ENCODE results near the gene ETNPPL.
A peak's percentile ranks its signal among the peaks of the same experiment; 100 is the strongest.
"Not testable (repeated sequence)": the region's sequence is repeated elsewhere in the genome, so short reads cannot be mapped to it uniquely, and the experiment has no call there.

Gene ETNPPL

GRCh38 chr4:108751321-108751720 is 11.5 kb downstream of the ETNPPL start:
- no peak for DNase-seq

DNA sequence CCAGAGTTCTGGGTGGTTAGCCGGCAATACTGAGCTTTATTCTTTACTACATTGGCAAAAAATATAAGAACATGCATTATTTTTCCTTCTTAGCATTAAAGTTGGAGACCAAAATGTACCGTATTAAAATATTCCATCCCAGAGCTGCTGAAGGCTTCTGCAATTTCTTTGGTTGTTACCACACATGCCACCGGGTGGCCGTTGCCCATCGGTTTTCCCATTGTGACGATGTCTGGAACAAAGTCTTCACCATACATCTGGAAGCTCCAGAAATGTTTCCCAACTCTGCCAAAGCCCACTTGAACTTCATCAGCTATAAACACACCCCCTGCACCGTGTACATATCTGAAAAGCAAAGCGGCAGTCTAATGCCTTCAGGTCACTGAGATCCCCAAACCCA is 13.7 kb downstream of the ETNPPL start:
- no peak for DNase-seq

DNA sequence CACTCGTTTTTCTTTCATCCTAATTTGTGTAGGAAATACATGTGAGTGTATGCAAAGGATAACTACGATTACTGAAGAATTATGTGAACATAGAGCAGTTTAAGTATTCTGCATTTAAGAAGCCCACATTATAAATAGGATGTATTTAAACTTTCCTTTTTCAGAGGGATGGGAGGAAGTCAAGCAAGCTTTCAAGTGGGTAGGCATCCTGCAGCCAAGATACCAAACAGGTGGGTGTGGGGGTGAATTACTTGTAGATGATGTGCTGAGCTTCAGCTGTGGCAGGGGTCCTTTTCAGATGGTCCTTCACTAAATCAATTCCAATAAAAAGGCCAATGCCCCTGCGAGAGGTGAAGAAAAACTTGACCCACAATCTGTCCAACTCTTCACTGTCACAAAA is 16.3 kb downstream of the ETNPPL start:
- DNase-seq, result no peak

- DNase-seq, result peak; percentile 38
These were observed 18.5 kb downstream of the ETNPPL start for GRCh38 chr4:108744307-108744706.

DNA sequence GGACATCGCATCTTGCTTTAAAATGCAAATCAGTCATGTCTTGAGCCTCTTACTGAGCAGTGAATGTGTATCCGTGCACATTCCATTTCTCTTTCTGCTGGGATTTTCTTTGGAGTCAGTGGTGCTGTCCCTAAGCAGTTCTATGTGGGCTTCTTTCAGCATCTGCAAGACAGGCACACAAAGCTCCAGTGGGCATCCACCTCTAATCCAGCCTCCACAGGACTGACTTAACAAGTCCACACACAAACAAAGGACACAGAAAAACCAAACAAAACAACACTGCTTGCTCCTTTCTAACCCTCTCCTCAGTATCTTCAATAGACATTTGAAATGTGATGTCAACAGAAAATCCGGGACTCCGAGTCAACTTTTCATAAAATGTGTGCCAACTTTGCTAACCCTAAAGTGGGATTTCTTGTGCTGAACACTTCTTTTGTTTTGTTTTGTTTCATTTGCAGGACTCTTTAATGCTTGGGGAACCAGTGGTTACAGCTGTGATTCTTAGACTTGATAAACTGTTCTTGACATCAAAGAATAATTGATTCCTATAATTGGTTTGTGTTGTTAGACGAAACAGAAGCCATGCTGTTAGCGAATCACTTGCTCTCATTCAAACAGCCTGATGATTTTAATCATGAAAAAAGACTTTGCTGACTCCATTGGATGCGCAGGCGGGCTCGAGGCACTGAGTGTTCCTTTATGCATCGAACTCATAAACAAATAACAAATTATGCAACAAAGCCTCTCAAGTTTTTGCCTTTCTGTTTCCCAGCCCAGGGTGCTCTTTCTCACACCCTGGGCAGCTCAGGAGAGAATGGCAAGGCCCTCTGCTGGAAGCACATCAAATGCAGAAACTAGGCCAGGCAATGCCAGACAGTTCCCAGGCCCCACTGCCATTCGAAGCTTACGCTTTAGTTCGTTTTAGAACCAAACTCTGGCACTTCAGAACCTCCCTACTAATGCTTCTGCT is 20.1 kb downstream of the ETNPPL start:
- peak; percentile 76 for DNase-seq

DNA sequence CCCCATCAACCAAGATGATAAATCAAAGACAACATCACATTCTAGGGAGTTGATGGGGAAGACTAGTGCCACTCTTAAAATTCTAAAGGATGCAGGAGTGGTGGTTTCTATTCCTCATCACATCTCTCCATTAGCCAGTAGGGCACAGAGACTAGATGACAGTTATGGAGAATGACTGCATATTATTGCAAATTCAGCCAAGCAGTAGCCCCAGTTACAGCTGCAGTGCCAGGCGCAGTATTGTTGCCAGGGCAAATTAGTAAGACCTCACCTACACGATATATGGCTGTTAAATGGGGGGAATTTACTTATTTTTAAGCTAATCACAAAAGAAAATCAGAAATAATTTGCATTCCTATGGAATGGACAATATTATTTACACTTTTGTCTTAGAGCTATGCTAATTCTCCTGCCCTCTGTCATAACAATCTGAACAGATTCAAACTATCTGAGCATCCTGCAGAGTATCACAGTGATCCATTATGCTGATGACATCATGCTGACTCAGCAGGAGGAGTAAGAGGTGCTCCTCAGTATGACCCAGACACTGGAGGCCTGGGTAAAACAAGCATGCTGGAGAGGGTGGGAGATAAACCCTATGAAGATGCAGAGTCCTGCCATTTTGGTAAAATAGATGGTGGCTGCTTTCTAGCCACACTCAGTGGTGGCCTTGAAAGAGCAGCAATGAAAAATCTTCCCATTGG is 24.7 kb downstream of the ETNPPL start:
- DNase-seq, result no peak

DNA sequence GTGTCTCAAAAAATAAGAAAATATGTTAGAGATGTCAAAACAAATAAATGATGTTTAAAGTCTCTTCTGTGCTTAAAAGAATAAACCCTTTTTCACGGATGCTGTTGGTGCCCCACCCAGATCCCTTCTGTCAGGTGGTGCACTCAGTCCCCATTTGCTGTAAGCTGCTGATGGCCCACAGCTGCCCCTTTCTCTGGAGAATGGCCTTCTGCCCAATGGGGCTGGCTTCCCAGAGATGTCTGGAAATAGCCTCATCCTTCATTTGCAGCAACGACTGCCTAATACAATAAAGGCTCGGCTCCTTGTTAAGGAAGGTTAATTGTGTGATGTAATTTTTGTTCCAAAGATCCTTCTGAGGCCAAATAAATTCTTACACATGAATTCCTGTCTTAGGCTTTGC is 31.8 kb downstream of the ETNPPL start:
- DNase-seq, result no peak

DNA sequence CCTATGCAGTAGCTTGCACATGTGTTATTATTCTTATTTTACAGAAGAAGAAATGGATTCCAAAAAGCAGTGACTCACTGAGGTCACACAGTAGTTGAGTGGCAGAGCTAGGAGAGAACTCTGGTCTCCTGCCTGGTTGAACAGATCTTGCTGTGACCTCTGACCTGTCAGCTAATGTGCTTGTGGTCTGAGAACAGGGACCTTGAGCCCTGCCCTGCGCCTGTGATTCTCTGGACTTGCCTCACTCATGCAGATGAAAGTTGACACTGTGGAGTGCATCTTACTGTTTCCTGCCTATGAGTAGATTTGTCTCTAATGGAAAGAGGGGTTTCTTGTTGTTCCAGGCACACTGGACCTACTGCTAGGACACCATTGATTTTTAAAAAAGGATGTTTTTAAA is 32.3 kb downstream of the ETNPPL start:
- peak; percentile 11 for DNase-seq

DNA sequence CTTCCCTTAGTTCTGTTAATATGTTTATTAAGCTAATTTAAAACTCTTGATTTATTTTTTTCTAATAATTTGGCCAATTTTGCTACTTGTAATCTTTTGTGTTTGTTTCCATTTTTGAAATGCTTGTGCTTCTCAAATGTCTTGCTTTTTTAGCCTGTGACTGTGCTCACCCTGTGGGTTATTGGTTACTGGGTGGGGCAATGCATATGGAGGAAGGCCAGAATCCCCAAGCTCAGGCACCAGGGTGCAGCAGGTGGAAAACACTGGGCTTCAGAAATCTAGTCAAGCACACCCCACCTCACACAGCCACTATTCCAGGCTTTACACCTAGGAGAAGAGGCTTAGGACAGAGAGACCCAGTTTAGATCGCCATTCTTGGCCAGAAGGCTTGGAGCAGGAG is 33.1 kb downstream of the ETNPPL start:
- DNase-seq, result no peak

DNA sequence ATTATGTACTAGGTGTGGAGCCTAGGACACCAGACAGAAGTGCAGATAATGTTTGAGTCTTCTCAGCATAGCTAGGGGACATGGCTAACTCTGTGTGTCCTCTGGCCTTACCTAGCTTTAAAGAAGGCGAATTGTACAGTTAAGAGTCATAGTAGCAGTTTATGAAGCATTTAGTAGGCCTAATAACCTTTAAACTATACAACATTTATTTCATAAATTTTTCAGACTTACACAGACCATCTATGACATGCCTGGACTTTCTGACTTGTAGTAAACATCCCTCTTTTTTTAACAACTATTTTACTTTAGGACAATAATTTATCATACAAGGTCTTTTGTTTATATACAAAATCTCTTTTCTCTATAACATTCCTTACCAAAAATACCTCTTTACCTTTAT is 37.4 kb downstream of the ETNPPL start:
- no peak for DNase-seq

GRCh38 chr4:108717386-108717785 is 45.5 kb downstream of the ETNPPL start:
- DNase-seq, result no peak

DNA sequence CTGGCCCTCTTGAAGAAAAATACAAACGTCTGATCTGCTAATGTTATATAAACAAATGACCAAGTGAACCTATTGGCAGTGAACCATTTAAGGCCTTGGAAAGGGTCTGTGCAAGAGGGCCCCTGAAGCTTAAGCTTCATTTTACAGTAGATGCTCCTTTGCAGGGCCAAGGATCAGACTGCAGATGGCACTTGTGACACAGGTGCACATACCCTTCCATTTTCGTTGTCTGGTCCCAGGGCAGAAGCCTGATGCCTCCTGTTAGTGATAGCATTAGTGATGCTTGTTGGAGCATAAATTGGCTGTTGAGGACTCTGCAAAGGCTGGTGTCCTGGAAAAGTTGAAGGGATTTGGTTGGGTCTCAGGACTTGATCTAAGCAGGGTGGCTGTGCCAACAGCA is 46.5 kb downstream of the ETNPPL start:
- DNase-seq, result no peak

GRCh38 chr4:108714880-108715279 is 48.0 kb downstream of the ETNPPL start:
- no peak for DNase-seq

DNA sequence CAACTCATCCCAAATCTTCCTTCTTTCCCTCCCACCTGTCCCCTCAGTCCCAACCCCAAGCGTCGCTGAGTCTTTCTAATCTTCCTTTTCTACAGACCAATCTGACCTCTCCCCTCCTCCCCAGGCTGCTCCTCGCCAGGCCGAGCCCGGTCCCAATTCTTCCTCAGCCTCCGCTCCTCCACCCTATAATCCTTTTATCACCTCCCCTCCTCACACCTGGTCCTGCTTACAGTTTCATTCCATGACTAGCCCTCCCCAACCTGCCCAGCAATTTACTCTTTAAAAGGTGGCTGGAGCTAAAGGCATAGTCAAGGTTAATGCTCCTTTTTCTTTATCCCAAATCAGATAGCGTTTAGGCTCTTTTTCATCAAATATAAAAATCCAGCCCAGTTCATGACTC is 52.3 kb downstream of the ETNPPL start:
- not testable (repeated sequence) for DNase-seq

DNA sequence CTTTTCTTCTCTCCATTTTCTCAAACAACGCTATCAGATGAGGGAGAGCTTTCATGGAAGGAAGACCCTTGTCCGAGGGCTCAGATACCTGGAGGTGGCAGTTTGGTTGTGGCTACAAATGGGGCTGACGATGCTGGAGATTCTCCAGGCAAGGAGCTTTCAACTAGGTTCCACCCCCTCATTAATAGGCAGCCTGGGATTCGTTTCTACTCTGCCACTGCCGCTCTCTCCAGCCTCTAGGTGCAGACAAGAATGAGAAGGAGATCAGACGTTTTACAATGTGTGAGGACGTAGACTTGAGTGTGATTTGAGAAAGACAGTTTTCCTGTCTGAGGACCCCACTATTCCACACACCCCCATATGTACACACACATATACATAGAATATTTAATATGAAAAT is 53.1 kb downstream of the ETNPPL start:
- DNase-seq, result no peak

DNA sequence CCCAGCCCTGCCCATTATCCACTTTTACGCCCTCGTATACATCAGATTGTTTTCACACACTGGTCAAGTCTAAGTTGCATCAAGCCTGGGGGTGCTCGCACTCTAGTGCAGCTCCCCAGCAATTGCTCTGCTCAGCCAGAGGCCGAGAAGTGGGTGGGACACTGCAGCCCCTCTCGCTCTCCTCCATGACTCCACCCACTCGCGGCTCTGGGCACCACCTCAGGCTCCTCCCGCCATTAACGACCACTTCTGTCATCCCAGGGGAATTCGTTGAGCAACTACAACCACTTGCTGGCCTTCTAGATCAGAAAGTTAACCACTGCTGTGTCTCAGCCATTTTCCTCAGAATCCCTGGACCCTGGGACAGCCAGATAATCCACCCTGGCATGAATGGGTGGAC is 53.6 kb downstream of the ETNPPL start:
- no peak for DNase-seq

DNA sequence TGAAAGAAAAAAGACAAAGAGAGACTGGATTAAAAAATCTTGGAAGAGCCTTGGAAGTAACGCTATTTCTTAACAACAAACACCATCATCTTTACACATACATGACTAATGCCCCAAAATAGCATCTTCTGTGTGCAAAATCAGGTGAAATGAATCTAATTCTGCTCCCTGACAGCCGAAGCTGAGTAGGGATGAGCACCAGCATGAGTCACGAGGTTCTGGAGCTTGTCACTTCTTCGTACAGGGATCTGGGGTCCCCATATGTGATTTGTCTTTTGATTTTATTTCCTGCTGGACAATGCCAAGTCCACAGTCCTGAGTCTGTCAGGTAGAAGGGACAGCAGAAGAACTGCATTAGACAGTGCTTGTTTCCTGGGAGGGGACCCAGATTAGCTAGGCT is 56.6 kb downstream of the ETNPPL start:
- no peak for DNase-seq

DNA sequence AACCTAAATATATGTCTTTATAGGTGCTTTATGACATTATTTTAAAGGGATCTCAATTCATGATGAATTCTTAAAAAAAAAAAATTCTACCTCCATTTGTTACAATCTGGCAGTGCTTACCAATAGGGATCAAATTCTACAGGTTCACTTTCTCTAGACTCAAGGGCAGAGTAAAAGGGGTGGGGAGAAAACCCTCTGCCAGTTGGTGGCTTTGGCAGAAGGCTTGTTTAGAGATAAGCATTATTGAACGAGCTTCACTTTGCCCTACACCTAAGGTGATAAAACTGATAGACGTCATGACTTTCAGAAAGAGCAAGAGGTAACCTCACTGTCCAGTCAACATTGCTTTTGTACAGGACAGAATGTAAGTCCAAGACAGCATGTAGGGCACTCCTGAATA is 58.9 kb downstream of the ETNPPL start:
- DNase-seq, result no peak

- no peak for DNase-seq
These were observed 59.5 kb downstream of the ETNPPL start for GRCh38 chr4:108703370-108703769.

GRCh38 chr4:108702960-108703359 is 59.9 kb downstream of the ETNPPL start:
- no peak for DNase-seq

- no peak for DNase-seq
These were observed 62.6 kb downstream of the ETNPPL start for GRCh38 chr4:108700081-108700757.

- DNase-seq, result no peak
These were observed 66.7 kb downstream of the ETNPPL start for GRCh38 chr4:108696160-108696559.

- DNase-seq, result no peak
These were observed 67.8 kb downstream of the ETNPPL start for GRCh38 chr4:108695062-108695461.

GRCh38 chr4:108694423-108694822 is 68.4 kb downstream of the ETNPPL start:
- DNase-seq, result no peak
